ENCODE data around the gene SORL1-AS1.

Gene SORL1-AS1

DNA sequence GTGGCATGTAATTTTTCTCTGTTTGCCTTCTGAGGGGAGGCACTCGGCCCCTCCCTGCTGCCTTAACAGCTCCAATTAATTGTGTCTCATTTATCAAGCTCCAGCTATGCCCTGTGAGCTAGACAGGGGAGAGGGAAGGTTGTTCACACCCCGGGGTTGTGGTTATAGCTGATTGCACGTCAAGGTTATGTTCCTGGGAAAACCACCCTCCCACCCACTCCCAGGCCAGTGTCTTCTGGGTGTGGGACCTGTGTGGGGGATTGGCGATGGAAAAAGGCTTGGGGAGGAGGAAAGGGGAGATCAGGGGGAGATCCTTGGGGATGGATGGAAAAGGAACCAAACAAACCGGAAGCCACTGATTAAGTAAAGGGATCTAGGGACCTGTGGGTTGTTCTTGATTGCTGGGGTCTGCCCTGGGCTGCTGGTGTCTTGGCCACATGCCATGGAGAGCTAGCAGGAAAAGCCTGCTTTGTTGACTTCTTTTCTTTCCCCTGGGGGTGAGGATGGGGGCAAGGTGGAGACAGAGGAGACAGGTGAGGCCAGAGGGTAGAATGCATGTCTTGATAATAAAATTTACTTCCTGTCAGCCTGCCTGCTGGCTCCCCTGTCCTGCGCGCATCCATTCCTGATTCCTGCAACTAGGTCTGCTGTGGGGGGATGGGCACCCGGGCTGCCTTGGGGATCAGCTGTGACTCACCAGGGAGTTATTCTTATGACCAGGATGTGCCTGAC is 13.5 kb upstream of the SORL1-AS1 start:
- POLR2A ChIA-PET = interaction anchor here (0.9 kb wide), 1 partner anchor 714 kb away, joined by 9 read pairs; no protein-coding TSS in a partner anchor
- BruUV-seq (replicated peaks) = no TSS peak
- no peaks in the 10 kb centered on the region for H3K36me3 ChIP-seq (ENCODE audit: control insufficient read depth in 2 of 2, extremely low read depth in 1 of 2, insufficient read depth in 2 of 2, low read length in 2 of 2)
- H3K79me2 ChIP-seq (ENCODE audit: control insufficient read depth, insufficient read depth, low read length) = no peaks in the 10 kb centered on the region
- no peak for DNase-seq (ENCODE audit: low read depth, low spot score)
- no peak overlapping the region for H2AFZ ChIP-seq (ENCODE audit: low read depth, low read length)
- H3K9me3 ChIP-seq (replicated peaks; ENCODE audit: control insufficient read depth, insufficient read depth, low read length) = no peaks in the 10 kb centered on the region
- intact Hi-C loops (cut with micrococcal nuclease) = loop anchor here (1.0 to 5.0 kb wide), 4 partner anchors 16 to 849 kb away; partner anchors contain the start of gene SC5D
- H3K9me1 ChIP-seq (replicated peaks; ENCODE audit: control insufficient read depth, extremely low read depth, insufficient read depth, low read length) = no peaks in the 10 kb centered on the region
- peak overlapping the region; percentile 32 for H3K4me2 ChIP-seq (ENCODE audit: insufficient read depth, low read length)
- no peak overlapping the region for H3K9ac ChIP-seq (replicated peaks; ENCODE audit: extremely low read depth, insufficient read depth, low read length)
- peak; percentile 99 for FAIRE-seq
- dilution Hi-C loops (cut with MboI; ENCODE audit: extremely low pct_ligation_motif_present, low sequenced_read_pairs) = no loop called here
- H3K27ac ChIP-seq (ENCODE audit: insufficient read depth, low read depth, low read length) = peak overlapping the region; percentile 34
- peaks cover 0 to 2% of the 10 kb centered on the region in 2 experiments for H3K27me3 ChIP-seq (ENCODE audit: control insufficient read depth in 2 of 2, insufficient read depth in 2 of 2, low read length in 2 of 2)
- H4K20me1 ChIP-seq (replicated peaks; ENCODE audit: control insufficient read depth, extremely low read depth, insufficient read depth, low read length) = no peaks in the 10 kb centered on the region
- peaks cover 32% of the 10 kb centered on the region for H3K4me1 ChIP-seq (ENCODE audit: control insufficient read depth, extremely low read depth, insufficient read depth, low read length)
- TF ChIP-seq JUN (IDR thresholded peaks at IDR 0.05; ENCODE audit: borderline replicate concordance, insufficient read depth, insufficient read length, low read depth) (peak; percentile 76), FOS (IDR thresholded peaks at IDR 0.05; ENCODE audit: borderline replicate concordance, insufficient read depth, low read length) (peak; percentile 95), POLR2AphosphoS5 (IDR thresholded peaks at IDR 0.05; ENCODE audit: insufficient read depth, low read depth, low read length) (peak; percentile 74), GATA2 (IDR thresholded peaks at IDR 0.05; ENCODE audit: insufficient read depth, insufficient read length, low read depth, low read length) (no peak), MYC (IDR thresholded peaks at IDR 0.05; ENCODE audit: low read depth, low read length) (peak; percentile 28)
- TF ChIP-seq, protein P1, sequence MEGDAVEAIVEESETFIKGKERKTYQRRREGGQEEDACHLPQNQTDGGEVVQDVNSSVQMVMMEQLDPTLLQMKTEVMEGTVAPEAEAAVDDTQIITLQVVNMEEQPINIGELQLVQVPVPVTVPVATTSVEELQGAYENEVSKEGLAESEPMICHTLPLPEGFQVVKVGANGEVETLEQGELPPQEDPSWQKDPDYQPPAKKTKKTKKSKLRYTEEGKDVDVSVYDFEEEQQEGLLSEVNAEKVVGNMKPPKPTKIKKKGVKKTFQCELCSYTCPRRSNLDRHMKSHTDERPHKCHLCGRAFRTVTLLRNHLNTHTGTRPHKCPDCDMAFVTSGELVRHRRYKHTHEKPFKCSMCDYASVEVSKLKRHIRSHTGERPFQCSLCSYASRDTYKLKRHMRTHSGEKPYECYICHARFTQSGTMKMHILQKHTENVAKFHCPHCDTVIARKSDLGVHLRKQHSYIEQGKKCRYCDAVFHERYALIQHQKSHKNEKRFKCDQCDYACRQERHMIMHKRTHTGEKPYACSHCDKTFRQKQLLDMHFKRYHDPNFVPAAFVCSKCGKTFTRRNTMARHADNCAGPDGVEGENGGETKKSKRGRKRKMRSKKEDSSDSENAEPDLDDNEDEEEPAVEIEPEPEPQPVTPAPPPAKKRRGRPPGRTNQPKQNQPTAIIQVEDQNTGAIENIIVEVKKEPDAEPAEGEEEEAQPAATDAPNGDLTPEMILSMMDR (IDR thresholded peaks at IDR 0.05; ENCODE audit: extremely low read depth in 1 of 2, insufficient read depth in 1 of 2, low read depth in 1 of 2, low read length in 2 of 2) = no peak
- CTCF ChIA-PET = interaction anchor here (0.9 to 2.7 kb wide), 6 partner anchors 9 to 125 kb away, joined by 3 to 10 read pairs (median 4); partner anchors contain the start of genes SORL1 and SORL1-AS1
- no peak overlapping the region for H3K4me3 ChIP-seq (replicated peaks in 1 of 3; ENCODE audit: insufficient read depth in 1 of 3, low read depth in 1 of 3, low read length in 3 of 3)
